ENCODE data around the gene IFT74.

IFT74 gene

GRCh38 chr9:27022920-27023319 lies 66.7 kb downstream of the IFT74 start:
- Mint-ChIP-seq H3K9me3 (no peaks in the 10 kb centered on the region), H3K36me3 (ENCODE audit: low read depth) (peaks cover 38% of the 10 kb centered on the region), H3K4me3 (no peak overlapping the region), H3K27ac (no peak overlapping the region), H3K27me3 (no peaks in the 10 kb centered on the region), H3K4me1 (no peaks in the 10 kb centered on the region)
- DNase-seq: no peak
- no peak for ATAC-seq

- no peaks in the 10 kb centered on the region for H3K27me3 Mint-ChIP-seq
- H3K27ac Mint-ChIP-seq: no peak overlapping the region
- H3K4me3 Mint-ChIP-seq: no peak overlapping the region
- no peak for ATAC-seq
- no peak for DNase-seq
- H3K4me1 Mint-ChIP-seq: no peaks in the 10 kb centered on the region
- H3K36me3 Mint-ChIP-seq (ENCODE audit: low read depth): peaks cover 10% of the 10 kb centered on the region
- H3K9me3 Mint-ChIP-seq: no peaks in the 10 kb centered on the region
Measured at GRCh38 chr9:27029186-27029585, 73.0 kb downstream of the IFT74 start.

- H3K9me3 Mint-ChIP-seq: no peaks in the 10 kb centered on the region
- H3K27me3 Mint-ChIP-seq: no peaks in the 10 kb centered on the region
- H3K36me3 Mint-ChIP-seq (ENCODE audit: low read depth): peaks cover 4% of the 10 kb centered on the region
- ATAC-seq (no peak), DNase-seq (peak; percentile 68)
- no peaks in the 10 kb centered on the region for H3K4me1 Mint-ChIP-seq
- no peak overlapping the region for H3K27ac Mint-ChIP-seq
- no peak overlapping the region for H3K4me3 Mint-ChIP-seq
Measured at GRCh38 chr9:27033815-27034403, 77.7 kb downstream of the IFT74 start.

GRCh38 chr9:27037499-27037898 lies 81.3 kb downstream of the IFT74 start:
- H3K9me3 Mint-ChIP-seq: no peaks in the 10 kb centered on the region
- no peaks in the 10 kb centered on the region for H3K4me1 Mint-ChIP-seq
- DNase-seq (no peak), ATAC-seq (no peak)
- H3K27me3 Mint-ChIP-seq: no peaks in the 10 kb centered on the region
- no peak overlapping the region for H3K4me3 Mint-ChIP-seq
- no peak overlapping the region for H3K27ac Mint-ChIP-seq
- peaks cover 4% of the 10 kb centered on the region for H3K36me3 Mint-ChIP-seq (ENCODE audit: low read depth)

- DNase-seq: no peak
- Mint-ChIP-seq H3K4me3 (no peak overlapping the region), H3K27me3 (no peaks in the 10 kb centered on the region), H3K27ac (no peak overlapping the region), H3K4me1 (no peaks in the 10 kb centered on the region), H3K9me3 (no peaks in the 10 kb centered on the region), H3K36me3 (ENCODE audit: low read depth) (peaks cover under 1% of the 10 kb centered on the region)
- ATAC-seq: no peak
Measured at GRCh38 chr9:27041746-27042145, 85.5 kb downstream of the IFT74 start.

- Mint-ChIP-seq H3K9me3 (no peaks in the 10 kb centered on the region), H3K4me1 (no peaks in the 10 kb centered on the region)
Measured at GRCh38 chr9:27042476-27042875, 86.3 kb downstream of the IFT74 start.

GRCh38 chr9:27043176-27043575 lies 87.0 kb downstream of the IFT74 start:
- no peaks in the 10 kb centered on the region for H3K4me1 Mint-ChIP-seq
- no peaks in the 10 kb centered on the region for H3K9me3 Mint-ChIP-seq
- no peak overlapping the region for H3K4me3 Mint-ChIP-seq
- H3K27me3 Mint-ChIP-seq: no peaks in the 10 kb centered on the region
- ATAC-seq (no peak), DNase-seq (no peak)
- no peaks in the 10 kb centered on the region for H3K36me3 Mint-ChIP-seq (ENCODE audit: low read depth)
- no peak overlapping the region for H3K27ac Mint-ChIP-seq

More at GRCh38 chr9:27042476-27042875, 86.3 kb downstream of the IFT74 start:
- ATAC-seq (no peak), DNase-seq (no peak)
- no peaks in the 10 kb centered on the region for H3K36me3 Mint-ChIP-seq (ENCODE audit: low read depth)
- H3K4me3 Mint-ChIP-seq: no peak overlapping the region
- no peaks in the 10 kb centered on the region for H3K27me3 Mint-ChIP-seq
- H3K27ac Mint-ChIP-seq: no peak overlapping the region

- Mint-ChIP-seq H3K36me3 (ENCODE audit: low read depth) (peaks cover 7% of the 10 kb centered on the region), H3K27me3 (no peaks in the 10 kb centered on the region), H3K27ac (no peak overlapping the region), H3K4me1 (no peaks in the 10 kb centered on the region), H3K4me3 (no peak overlapping the region), H3K9me3 (no peaks in the 10 kb centered on the region)
- DNase-seq (no peak), ATAC-seq (no peak)
Measured at GRCh38 chr9:27047136-27047535, 90.9 kb downstream of the IFT74 start.

GRCh38 chr9:27053369-27054022 lies 97.3 kb downstream of the IFT74 start:
- no peak overlapping the region for H3K4me3 Mint-ChIP-seq
- peaks cover 10% of the 10 kb centered on the region for H3K36me3 Mint-ChIP-seq (ENCODE audit: low read depth)
- H3K4me1 Mint-ChIP-seq: no peaks in the 10 kb centered on the region
- no peak for ATAC-seq
- no peaks in the 10 kb centered on the region for H3K9me3 Mint-ChIP-seq
- no peaks in the 10 kb centered on the region for H3K27me3 Mint-ChIP-seq
- no peak for DNase-seq
- no peak overlapping the region for H3K27ac Mint-ChIP-seq

GRCh38 chr9:27054125-27054524 lies 97.9 kb downstream of the IFT74 start:
- H3K36me3 Mint-ChIP-seq (ENCODE audit: low read depth): peaks cover 7% of the 10 kb centered on the region
- no peaks in the 10 kb centered on the region for H3K27me3 Mint-ChIP-seq
- no peaks in the 10 kb centered on the region for H3K9me3 Mint-ChIP-seq
- no peaks in the 10 kb centered on the region for H3K4me1 Mint-ChIP-seq
- H3K27ac Mint-ChIP-seq: no peak overlapping the region
- no peak overlapping the region for H3K4me3 Mint-ChIP-seq
- DNase-seq (no peak), ATAC-seq (no peak)

- ATAC-seq (no peak), DNase-seq (no peak)
- Mint-ChIP-seq H3K36me3 (ENCODE audit: low read depth) (peaks cover 7% of the 10 kb centered on the region), H3K27me3 (no peaks in the 10 kb centered on the region), H3K4me3 (no peak overlapping the region), H3K9me3 (no peaks in the 10 kb centered on the region), H3K4me1 (no peaks in the 10 kb centered on the region), H3K27ac (no peak overlapping the region)
Measured at GRCh38 chr9:27054841-27055240, 98.6 kb downstream of the IFT74 start.

- Mint-ChIP-seq H3K4me3 (no peak overlapping the region), H3K36me3 (ENCODE audit: low read depth) (peaks cover 8% of the 10 kb centered on the region), H3K9me3 (no peaks in the 10 kb centered on the region), H3K27me3 (no peaks in the 10 kb centered on the region), H3K4me1 (no peaks in the 10 kb centered on the region), H3K27ac (no peak overlapping the region)
- ATAC-seq (no peak), DNase-seq (no peak)
Measured at GRCh38 chr9:27059412-27059811, 103.2 kb downstream of the IFT74 start.

GRCh38 chr9:27059907-27060306 lies 103.7 kb downstream of the IFT74 start:
- no peak for DNase-seq
- Mint-ChIP-seq H3K27me3 (no peaks in the 10 kb centered on the region), H3K36me3 (ENCODE audit: low read depth) (peaks cover 8% of the 10 kb centered on the region), H3K27ac (no peak overlapping the region), H3K4me3 (no peak overlapping the region), H3K9me3 (no peaks in the 10 kb centered on the region), H3K4me1 (no peaks in the 10 kb centered on the region)
- ATAC-seq: no peak

GRCh38 chr9:27065288-27065687 lies 109.1 kb downstream of the IFT74 start:
- peaks cover 6% of the 10 kb centered on the region for H3K36me3 Mint-ChIP-seq (ENCODE audit: low read depth)
- ATAC-seq: no peak
- no peaks in the 10 kb centered on the region for H3K27me3 Mint-ChIP-seq
- H3K4me3 Mint-ChIP-seq: no peak overlapping the region
- H3K9me3 Mint-ChIP-seq: no peaks in the 10 kb centered on the region
- no peaks in the 10 kb centered on the region for H3K4me1 Mint-ChIP-seq
- DNase-seq: no peak
- H3K27ac Mint-ChIP-seq: no peak overlapping the region

GRCh38 chr9:27073841-27074728 lies 117.9 kb downstream of the IFT74 start:
- ATAC-seq: peak; percentile 20
- Mint-ChIP-seq H3K4me3 (no peak overlapping the region), H3K9me3 (no peaks in the 10 kb centered on the region), H3K36me3 (ENCODE audit: low read depth) (peaks cover 6% of the 10 kb centered on the region), H3K4me1 (no peaks in the 10 kb centered on the region), H3K27ac (no peak overlapping the region), H3K27me3 (no peaks in the 10 kb centered on the region)
- no peak for DNase-seq
